ENCODE results near the gene TIAM2. TPM values are rescaled to one million over a fixed set of nuclear protein-coding genes. Genes with fewer than 3 reads are reported as not detected.

The TIAM2 gene
- total and polyA plus RNA-seq, 7 donors = 1.2 to 15.8 (median 11.0) TPM

DNA sequence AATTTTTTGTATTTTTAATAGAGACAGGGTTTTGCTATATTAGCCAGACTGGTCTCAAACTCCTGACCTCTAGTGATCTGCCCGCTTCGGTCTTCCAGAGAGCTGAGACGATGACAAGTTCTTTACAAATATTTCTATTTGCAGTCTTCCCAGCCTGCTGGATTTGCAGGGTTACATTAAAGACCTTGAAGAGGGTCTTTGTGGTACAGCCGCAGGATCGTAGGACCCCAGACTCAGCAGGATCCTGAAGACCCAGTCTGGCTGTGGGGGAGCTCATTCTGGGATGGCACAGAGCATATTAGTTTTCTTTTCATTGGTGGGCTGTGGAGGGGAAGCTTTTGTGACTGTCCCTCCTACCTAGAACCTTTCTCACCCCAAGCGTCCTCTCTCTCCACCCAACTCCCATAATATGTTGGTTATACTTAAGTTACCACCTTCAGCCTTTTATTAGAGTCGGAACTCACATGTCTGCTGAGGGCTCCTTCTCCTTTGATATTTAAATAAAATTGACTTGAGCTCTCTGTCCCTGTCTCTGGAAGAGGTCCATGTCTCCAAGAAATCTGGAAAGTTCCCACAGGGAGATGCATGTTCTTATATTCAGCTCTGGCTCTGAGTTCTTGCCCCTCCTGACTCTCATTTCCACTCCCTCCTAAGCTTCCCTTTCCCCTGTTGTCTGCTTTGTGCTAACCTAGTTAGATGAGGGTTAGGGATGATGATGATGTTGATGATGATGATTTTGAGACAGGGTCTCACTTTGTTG lies 72.0 kb downstream of the TIAM2 start:
- no peaks in the 10 kb centered on the region for H3K9me3 ChIP-seq
- H3K4me3 ChIP-seq = no peak overlapping the region
- intact Hi-C loops (cut with DNase I) = no loop called here
- DNase-seq = no peak
- peaks cover 0 to 16% (median 7%) of the 10 kb centered on the region in 4 donors for H3K4me1 ChIP-seq
- no peak overlapping the region for H3K27ac ChIP-seq
- H3K36me3 ChIP-seq = no peaks in the 10 kb centered on the region
- TF ChIP-seq POLR2A (IDR thresholded peaks at IDR 0.05) = no peak
- no peak for TF ChIP-seq POLR2AphosphoS5 (IDR thresholded peaks at IDR 0.05)
- TF ChIP-seq, protein P1, sequence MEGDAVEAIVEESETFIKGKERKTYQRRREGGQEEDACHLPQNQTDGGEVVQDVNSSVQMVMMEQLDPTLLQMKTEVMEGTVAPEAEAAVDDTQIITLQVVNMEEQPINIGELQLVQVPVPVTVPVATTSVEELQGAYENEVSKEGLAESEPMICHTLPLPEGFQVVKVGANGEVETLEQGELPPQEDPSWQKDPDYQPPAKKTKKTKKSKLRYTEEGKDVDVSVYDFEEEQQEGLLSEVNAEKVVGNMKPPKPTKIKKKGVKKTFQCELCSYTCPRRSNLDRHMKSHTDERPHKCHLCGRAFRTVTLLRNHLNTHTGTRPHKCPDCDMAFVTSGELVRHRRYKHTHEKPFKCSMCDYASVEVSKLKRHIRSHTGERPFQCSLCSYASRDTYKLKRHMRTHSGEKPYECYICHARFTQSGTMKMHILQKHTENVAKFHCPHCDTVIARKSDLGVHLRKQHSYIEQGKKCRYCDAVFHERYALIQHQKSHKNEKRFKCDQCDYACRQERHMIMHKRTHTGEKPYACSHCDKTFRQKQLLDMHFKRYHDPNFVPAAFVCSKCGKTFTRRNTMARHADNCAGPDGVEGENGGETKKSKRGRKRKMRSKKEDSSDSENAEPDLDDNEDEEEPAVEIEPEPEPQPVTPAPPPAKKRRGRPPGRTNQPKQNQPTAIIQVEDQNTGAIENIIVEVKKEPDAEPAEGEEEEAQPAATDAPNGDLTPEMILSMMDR (IDR thresholded peaks at IDR 0.05) = no peak
- TF ChIP-seq EP300 (IDR thresholded peaks at IDR 0.05) = no peak
- 83 to 92% methylated on average over 7 of the region's 7 CpGs for WGBS, 2 donors
- no peaks in the 10 kb centered on the region for H3K27me3 ChIP-seq

DNA sequence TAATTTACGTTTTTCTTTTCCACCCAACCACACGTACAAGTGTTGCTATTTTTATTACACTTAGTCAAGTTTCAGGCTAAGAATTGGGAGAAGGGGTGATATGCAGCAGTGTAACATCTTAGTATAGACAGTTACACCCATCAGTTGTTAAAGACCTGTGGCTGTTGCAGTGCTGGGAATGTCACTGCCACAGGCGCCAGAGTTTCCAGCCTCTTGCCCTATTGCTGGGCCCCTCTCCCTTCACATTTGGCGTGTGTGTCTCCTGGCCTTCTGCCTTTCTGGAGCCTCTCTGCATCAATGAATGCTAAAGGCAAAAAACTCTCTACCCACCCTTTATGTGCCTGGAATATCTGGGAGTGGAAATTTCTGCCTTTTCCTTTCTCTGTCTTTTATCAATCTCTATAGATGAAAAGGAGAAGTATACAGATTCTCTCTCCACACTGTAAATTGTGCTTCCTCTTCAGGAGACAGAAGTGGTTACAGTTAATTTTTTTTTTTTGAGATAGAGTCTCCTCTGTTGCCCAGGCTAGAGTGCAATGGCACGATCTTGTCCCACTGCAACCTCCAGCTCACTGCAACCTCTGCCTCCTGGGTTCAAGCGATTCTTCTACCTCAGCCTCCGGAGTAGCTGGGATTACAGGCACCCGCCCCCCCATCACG lies 73.0 kb downstream of the TIAM2 start:
- Histone ChIP-seq H3K27me3 (no peaks in the 10 kb centered on the region), H3K9me3 (no peaks in the 10 kb centered on the region), H3K4me3 (no peak overlapping the region), H3K27ac (no peak overlapping the region), H3K4me1 (peaks cover 0 to 16% (median 7%) of the 10 kb centered on the region in 4 donors), H3K36me3 (no peaks in the 10 kb centered on the region)
- 74 to 89% methylated on average over 9 of the region's 9 CpGs for WGBS, 2 donors
- no peak for TF ChIP-seq POLR2A (IDR thresholded peaks at IDR 0.05)
- TF ChIP-seq POLR2AphosphoS5 (IDR thresholded peaks at IDR 0.05) = no peak
- TF ChIP-seq EP300 (IDR thresholded peaks at IDR 0.05) = no peak
- TF ChIP-seq, protein P1 (IDR thresholded peaks at IDR 0.05) = no peak
- DNase-seq = no peak
- intact Hi-C loops (cut with DNase I) = no loop called here

GRCh38 chr6:155069543-155069942 lies 74.4 kb downstream of the TIAM2 start:
- no peak for DNase-seq
- H3K27me3 ChIP-seq = no peaks in the 10 kb centered on the region
- no peaks in the 10 kb centered on the region for H3K36me3 ChIP-seq
- peaks cover 0 to 13% (median 6%) of the 10 kb centered on the region in 4 donors for H3K4me1 ChIP-seq
- no peak for TF ChIP-seq POLR2AphosphoS5 (IDR thresholded peaks at IDR 0.05)
- TF ChIP-seq, protein P1 (IDR thresholded peaks at IDR 0.05) = no peak
- TF ChIP-seq POLR2A (IDR thresholded peaks at IDR 0.05) = no peak
- TF ChIP-seq EP300 (IDR thresholded peaks at IDR 0.05) = no peak
- H3K27ac ChIP-seq = no peak overlapping the region
- no peaks in the 10 kb centered on the region for H3K9me3 ChIP-seq
- intact Hi-C loops (cut with DNase I) = no loop called here
- no peak overlapping the region for H3K4me3 ChIP-seq

DNA sequence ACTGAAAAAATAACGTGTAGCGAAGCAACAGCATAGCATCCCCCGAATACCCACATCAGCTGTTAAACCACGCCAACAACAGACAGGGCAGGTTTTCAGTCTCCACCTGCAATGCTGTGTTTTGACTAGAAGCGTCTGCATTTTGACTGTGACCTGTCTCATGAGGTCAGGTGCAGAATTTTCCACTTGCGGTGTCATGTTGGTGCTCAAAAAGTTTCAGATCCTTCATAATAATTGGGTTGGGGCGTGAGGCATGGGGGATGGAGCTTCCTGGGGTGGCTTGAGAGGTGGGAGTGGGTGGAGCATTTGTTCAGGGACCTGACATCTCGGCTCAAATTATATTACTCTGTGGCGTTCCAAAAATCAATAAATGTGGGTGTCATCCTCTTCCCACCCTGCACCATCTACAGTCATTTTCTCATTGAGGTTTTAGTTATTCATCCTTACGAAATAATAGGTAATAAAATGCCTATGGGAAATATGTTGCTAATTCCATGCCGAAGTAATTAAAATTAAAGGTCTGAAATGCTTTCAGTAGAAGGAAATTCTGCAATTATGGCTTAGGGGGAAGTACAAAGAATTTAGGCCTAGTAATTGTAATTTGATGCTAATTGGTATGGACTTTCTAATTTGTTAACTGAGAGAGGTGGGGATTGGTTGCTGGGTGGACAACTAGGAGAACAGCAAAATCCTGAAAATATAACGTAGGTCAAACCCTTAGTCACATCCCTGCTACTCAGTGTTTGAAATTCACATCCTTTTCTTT lies 81.0 kb downstream of the TIAM2 start:
- intact Hi-C loops (cut with DNase I) = no loop called here
- Histone ChIP-seq H3K4me1 (peaks cover 0 to 23% (median 19%) of the 10 kb centered on the region in 4 donors), H3K4me3 (no peak overlapping the region), H3K27me3 (no peaks in the 10 kb centered on the region), H3K9me3 (no peaks in the 10 kb centered on the region), H3K36me3 (no peaks in the 10 kb centered on the region), H3K27ac (peak overlapping the region in 1 of 4 donors; percentile 58)
- 81 to 92% methylated on average over 12 of the region's 12 CpGs for WGBS, 2 donors
- no peak for DNase-seq
- no peak for TF ChIP-seq POLR2A (IDR thresholded peaks at IDR 0.05)
- no peak for TF ChIP-seq EP300 (IDR thresholded peaks at IDR 0.05)
- TF ChIP-seq, protein P1 (IDR thresholded peaks at IDR 0.05) = no peak
- no peak for TF ChIP-seq POLR2AphosphoS5 (IDR thresholded peaks at IDR 0.05)

Measured in sigmoid colon (tissue), 7 donors.